HFFc6 (cell line): ENCODE data around the gene NLRP13. TPM values are rescaled to one million over a fixed set of nuclear protein-coding genes. Genes with fewer than 3 reads are reported as not detected.
"Not testable (repeated sequence)": the region's sequence is repeated elsewhere in the genome, so short reads cannot be mapped to it uniquely, and the experiment has no call there.

Experiments used
- DNase-seq: peaks from one replicate; pipeline ENCODE4 v3.0.0-alpha.2; 2018
- H3K27ac Mint-ChIP-seq: 2 replicates; pipeline ENCODE4 v1.8.0; 2020; ENCODE audit warnings: mild to moderate bottlenecking, mixed read lengths
- H3K27me3 Mint-ChIP-seq: 2 replicates; pipeline ENCODE4 v1.8.0; 2021; ENCODE audit warnings: mild to moderate bottlenecking, moderate library complexity, mixed read lengths; ENCODE audit not compliant: insufficient read depth
- H3K36me3 Mint-ChIP-seq: 2 replicates; pipeline ENCODE4 v1.8.0; 2021; ENCODE audit warnings: low read depth, mixed read lengths
- H3K4me1 Mint-ChIP-seq: 2 replicates; pipeline ENCODE4 v1.8.0; 2020; ENCODE audit warnings: low read depth, mixed read lengths
- H3K4me3 Mint-ChIP-seq: 2 replicates; pipeline ENCODE4 v1.8.0; 2020; ENCODE audit warnings: mild to moderate bottlenecking, moderate library complexity, mixed read lengths
- H3K9me3 Mint-ChIP-seq: 2 replicates; pipeline ENCODE4 v1.8.0; 2020; ENCODE audit warnings: mild to moderate bottlenecking, mixed read lengths
- CTCF ChIP-seq: fragments of 200-600 bp; sonication (generic); IDR thresholded peaks from 2 replicates; pipeline ENCODE4 v1.5.0; 2021; ENCODE audit warnings: antibody characterized with exemption, mild to moderate bottlenecking
- total RNA-seq, 6 experiments: library from RNA; stranded (reverse); fragmentation: NEBNext Ultra II Directional; extraction: Animal tissue kit (Norgen Biotek cat#: 25700); gene quantifications; 2 replicates in 1 of 6; 3 replicates in 5 of 6; pipeline ENCODE4 v1.2.3, GENCODE V29; 2021

NLRP13 gene
- total RNA-seq, 6 experiments from 2014 or later, result not detected

- Mint-ChIP-seq H3K4me3 (no peak overlapping the region), H3K4me1 (no peaks in the 10 kb centered on the region), H3K27me3 (no peaks in the 10 kb centered on the region), H3K36me3 (peaks cover 13% of the 10 kb centered on the region; the same call in 1 of the 2 replicates), H3K9me3 (peaks cover 62% of the 10 kb centered on the region), H3K27ac (no peak overlapping the region)
- no peak for TF ChIP-seq CTCF
- DNase-seq, result no peak
Measured at GRCh38 chr19:55935206-55935605, 3.1 kb upstream of the NLRP13 start.

- Mint-ChIP-seq H3K4me3 (no peak overlapping the region), H3K36me3 (peaks cover 13% of the 10 kb centered on the region; the same call in 1 of the 2 replicates), H3K9me3 (peaks cover 57% of the 10 kb centered on the region), H3K4me1 (no peaks in the 10 kb centered on the region), H3K27ac (no peak overlapping the region), H3K27me3 (no peaks in the 10 kb centered on the region; the same call in 1 of the 2 replicates)
- TF ChIP-seq CTCF, result no peak
- DNase-seq, result no peak
Measured at GRCh38 chr19:55930996-55931515, 1.1 kb downstream of the NLRP13 start.

- H3K9me3 Mint-ChIP-seq, result peaks cover 63% of the 10 kb centered on the region
- DNase-seq, H3K4me1 Mint-ChIP-seq, H3K36me3 Mint-ChIP-seq, H3K27me3 Mint-ChIP-seq, H3K4me3 Mint-ChIP-seq, H3K27ac Mint-ChIP-seq: not testable (repeated sequence)
Measured at GRCh38 chr19:55929258-55929657, 2.9 kb downstream of the NLRP13 start.

- Mint-ChIP-seq H3K36me3 (peaks cover 4% of the 10 kb centered on the region; the same call in 1 of the 2 replicates), H3K27ac (no peak overlapping the region), H3K27me3 (no peaks in the 10 kb centered on the region; the same call in 1 of the 2 replicates), H3K4me1 (no peaks in the 10 kb centered on the region), H3K4me3 (no peak overlapping the region), H3K9me3 (peaks cover 65% of the 10 kb centered on the region)
- no peak for DNase-seq
- no peak for TF ChIP-seq CTCF
Measured at GRCh38 chr19:55927991-55928390, 4.1 kb downstream of the NLRP13 start.

GRCh38 chr19:55923556-55923955 is 8.6 kb downstream of the NLRP13 start:
- no peaks in the 10 kb centered on the region; the same call in 1 of the 2 replicates for H3K27me3 Mint-ChIP-seq
- DNase-seq, result no peak
- peaks cover 68% of the 10 kb centered on the region for H3K9me3 Mint-ChIP-seq
- no peak for TF ChIP-seq CTCF
- no peaks in the 10 kb centered on the region; the same call in 1 of the 2 replicates for H3K36me3 Mint-ChIP-seq
- no peak overlapping the region for H3K4me3 Mint-ChIP-seq
- H3K27ac Mint-ChIP-seq, result no peak overlapping the region
- no peaks in the 10 kb centered on the region for H3K4me1 Mint-ChIP-seq

- H3K4me1 Mint-ChIP-seq, result no peaks in the 10 kb centered on the region
- H3K36me3 Mint-ChIP-seq, result no peaks in the 10 kb centered on the region
- DNase-seq, result no peak
- no peaks in the 10 kb centered on the region; the same call in 1 of the 2 replicates for H3K27me3 Mint-ChIP-seq
- no peak overlapping the region for H3K27ac Mint-ChIP-seq
- no peak; the same call in 1 of the 2 replicates for TF ChIP-seq CTCF
- peaks cover 74% of the 10 kb centered on the region for H3K9me3 Mint-ChIP-seq
- H3K4me3 Mint-ChIP-seq, result no peak overlapping the region
Measured at GRCh38 chr19:55913643-55914268, 18.4 kb downstream of the NLRP13 start.
